Small intestine (tissue), 7 donors: ENCODE results near the gene NIPAL3. TPM values are rescaled to one million over a fixed set of nuclear protein-coding genes. Genes with fewer than 3 reads are reported as not detected.
"Not testable (repeated sequence)": the region's sequence is repeated elsewhere in the genome, so short reads cannot be mapped to it uniquely, and the experiment has no call there.

Experiments
- DNase-seq, 2 donors: peaks; one replicate each; pipeline versions ENCODE4 v3.0.0 to v3.0.0-alpha.2; 2013
- FAIRE-seq: peaks from 2 replicates; lab custom pipeline; 2012; peaks lifted over from hg19 to GRCh38; lab: Jason Lieb, UNC
- H3K27ac ChIP-seq, 3 donors: one replicate each; pipeline ENCODE4 v1.5.1; 2013; ENCODE audit warnings: low read length in 2 of 3, mild to moderate bottlenecking in 2 of 3, control low read depth in 1 of 3, inconsistent platforms in 1 of 3, low read depth in 1 of 3, moderate library complexity in 1 of 3
- H3K27me3 ChIP-seq, 3 donors: one replicate each; pipeline ENCODE4 v1.6.1; 2013; ENCODE audit warnings: low read length in 3 of 3, inconsistent platforms in 1 of 3; ENCODE audit not compliant: control insufficient read depth in 3 of 3, insufficient read depth in 3 of 3
- H3K36me3 ChIP-seq, 3 donors: one replicate each; pipeline ENCODE4 v1.6.1; 2013; ENCODE audit warnings: low read length in 3 of 3, inconsistent platforms in 1 of 3, low read depth in 1 of 3, mild to moderate bottlenecking in 1 of 3, moderate library complexity in 1 of 3; ENCODE audit not compliant: control insufficient read depth in 3 of 3, insufficient read depth in 2 of 3
- H3K4me1 ChIP-seq, 3 donors: one replicate each; pipeline ENCODE4 v1.6.1; 2013; ENCODE audit warnings: low read length in 2 of 3, inconsistent platforms in 1 of 3, low read depth in 1 of 3, mild to moderate bottlenecking in 1 of 3, moderate library complexity in 1 of 3; ENCODE audit not compliant: control insufficient read depth in 3 of 3, insufficient read depth in 2 of 3
- H3K4me3 ChIP-seq, 3 donors: one replicate each; pipeline ENCODE4 v1.5.1; 2013; ENCODE audit warnings: low read length in 3 of 3, control low read depth in 1 of 3, inconsistent platforms in 1 of 3, low read depth in 1 of 3, mild to moderate bottlenecking in 1 of 3, moderate library complexity in 1 of 3
- H3K9me3 ChIP-seq, 2 donors: one replicate each; pipeline ENCODE4 v1.6.1; 2013; ENCODE audit warnings: low read depth in 1 of 2, low read length in 1 of 2; ENCODE audit not compliant: control insufficient read depth in 2 of 2, insufficient read depth in 1 of 2
- WGBS, 3 donors: extraction: QIAGEN DNeasy Blood & Tissue Kit; methylation state at CpG; one replicate each; pipeline ENCODE4 v1.1.7; 2013; 5-methylcytosine and 5-hydroxymethylcytosine counted together
- polyA plus RNA-seq, 4 donors: library from polyadenylated mRNA; stranded (reverse) in 3 of 4; unstranded in 1 of 4; fragments of 200-250 nt in 3 of 4; fragments of 120-200 nt in 1 of 4; gene quantifications; one replicate each; pipeline versions ENCODE4 v1.2.1 to v1.2.3, GENCODE V29; 2013
- donor health status: healthy with polysubstance abuse.
- donor health status: control.
- donor health status: control.
- donor health status: Bipolar disorder and iron deficiency.
- donor health status: healthy.

Gene NIPAL3
- polyA plus RNA-seq, 4 donors, result 4.9 to 16.4 (median 13.3) TPM

DNA sequence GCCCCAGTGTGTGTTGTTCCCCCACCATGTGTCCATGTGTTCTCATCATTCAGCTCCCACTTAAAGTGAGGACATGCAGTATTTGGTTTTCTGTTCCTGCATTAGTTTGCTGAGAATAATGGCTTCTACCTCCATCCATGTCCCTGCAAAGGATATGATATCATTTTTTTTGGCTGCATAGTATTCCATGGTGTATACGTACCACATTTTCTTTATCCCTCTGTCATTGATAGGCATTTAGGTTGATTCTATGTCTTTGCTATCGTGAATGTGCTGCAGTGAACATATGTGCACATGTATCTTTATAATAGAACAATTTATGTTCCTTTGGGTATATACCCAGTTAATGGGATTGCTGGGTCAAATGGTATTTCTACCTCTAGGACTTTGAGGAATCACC, 30.8 kb downstream of the NIPAL3 start:
- H3K4me1 ChIP-seq, FAIRE-seq, H3K27me3 ChIP-seq, H3K4me3 ChIP-seq, H3K9me3 ChIP-seq, H3K27ac ChIP-seq, DNase-seq: not testable (repeated sequence)
- peaks cover 5 to 38% (median 6%) of the 10 kb centered on the region in 3 donors for H3K36me3 ChIP-seq
- WGBS, 3 donors, result 97 to 99% (median 99%) methylated on average over 2 of the region's 2 CpGs

DNA sequence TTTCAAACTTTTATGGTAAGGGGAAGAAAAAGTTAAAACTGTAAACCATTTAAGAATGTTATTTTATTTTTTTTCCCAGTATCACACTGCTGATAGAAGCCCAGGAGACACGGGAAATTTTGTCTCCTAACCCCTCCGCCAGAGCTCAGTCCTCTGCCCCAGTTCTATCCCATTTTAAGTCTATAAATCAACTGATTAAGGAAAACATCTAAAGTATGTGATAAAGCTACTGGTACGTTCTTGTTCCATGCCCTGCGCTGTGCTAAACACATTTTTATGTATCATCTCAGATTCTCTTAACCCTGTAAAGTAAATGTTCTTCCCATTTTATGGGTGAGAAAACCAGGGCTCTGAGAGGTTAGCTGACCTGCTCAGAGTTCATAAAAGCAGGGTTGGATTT, 34.7 kb downstream of the NIPAL3 start:
- no peaks in the 10 kb centered on the region for H3K27me3 ChIP-seq
- WGBS, 3 donors, result 89 to 93% (median 90%) methylated on average over 4 of the region's 4 CpGs
- H3K9me3 ChIP-seq, result no peaks in the 10 kb centered on the region
- no peak for FAIRE-seq
- H3K27ac ChIP-seq, result no peak overlapping the region
- no peak for DNase-seq
- H3K4me1 ChIP-seq, result no peaks in the 10 kb centered on the region
- peaks cover 7 to 58% (median 17%) of the 10 kb centered on the region in 3 donors for H3K36me3 ChIP-seq
- H3K4me3 ChIP-seq, result no peak overlapping the region

GRCh38 chr1:24450857-24451397, 35.3 kb downstream of the NIPAL3 start:
- Histone ChIP-seq H3K36me3 (peaks cover 9 to 61% (median 21%) of the 10 kb centered on the region in 3 donors), H3K9me3 (no peaks in the 10 kb centered on the region)

GRCh38 chr1:24451746-24452145, 36.1 kb downstream of the NIPAL3 start:
- no peak for FAIRE-seq
- no peak overlapping the region for H3K27ac ChIP-seq
- no peak overlapping the region for H3K4me3 ChIP-seq
- no peaks in the 10 kb centered on the region for H3K4me1 ChIP-seq
- no peaks in the 10 kb centered on the region for H3K27me3 ChIP-seq
- DNase-seq, result no peak
- no peaks in the 10 kb centered on the region for H3K9me3 ChIP-seq
- WGBS, 3 donors, result 74 to 84% (median 82%) methylated on average over 3 of the region's 3 CpGs
- H3K36me3 ChIP-seq, result peaks cover 10 to 69% (median 20%) of the 10 kb centered on the region in 3 donors

More at GRCh38 chr1:24450857-24451397, 35.3 kb downstream of the NIPAL3 start:
- no peaks in the 10 kb centered on the region for H3K4me1 ChIP-seq
- DNase-seq (no peak), FAIRE-seq (no peak)
- no peak overlapping the region for H3K27ac ChIP-seq
- 93 to 95% (median 94%) methylated on average over 5 of the region's 5 CpGs for WGBS, 3 donors
- H3K27me3 ChIP-seq, result no peaks in the 10 kb centered on the region
- H3K4me3 ChIP-seq, result no peak overlapping the region

GRCh38 chr1:24452922-24453485, 37.4 kb downstream of the NIPAL3 start:
- no peaks in the 10 kb centered on the region for H3K9me3 ChIP-seq
- peaks cover 10 to 74% (median 20%) of the 10 kb centered on the region in 3 donors for H3K36me3 ChIP-seq
- H3K27me3 ChIP-seq, result no peaks in the 10 kb centered on the region
- WGBS, 3 donors, result 86 to 94% (median 90%) methylated on average over 8 of the region's 8 CpGs
- FAIRE-seq (no peak), DNase-seq (no peak)
- H3K4me1 ChIP-seq, result no peaks in the 10 kb centered on the region
- H3K27ac ChIP-seq, result no peak overlapping the region
- H3K4me3 ChIP-seq, result no peak overlapping the region

- FAIRE-seq (no peak), DNase-seq (no peak)
- H3K9me3 ChIP-seq, result no peaks in the 10 kb centered on the region
- 81 to 89% (median 82%) methylated on average over 5 of the region's 5 CpGs for WGBS, 3 donors
- no peak overlapping the region for H3K27ac ChIP-seq
- H3K4me3 ChIP-seq, result no peak overlapping the region
- H3K27me3 ChIP-seq, result no peaks in the 10 kb centered on the region
- H3K36me3 ChIP-seq, result peaks cover 7 to 74% (median 18%) of the 10 kb centered on the region in 3 donors
- H3K4me1 ChIP-seq, result no peaks in the 10 kb centered on the region
Observed at GRCh38 chr1:24454673-24455072, 39.1 kb downstream of the NIPAL3 start.

DNA sequence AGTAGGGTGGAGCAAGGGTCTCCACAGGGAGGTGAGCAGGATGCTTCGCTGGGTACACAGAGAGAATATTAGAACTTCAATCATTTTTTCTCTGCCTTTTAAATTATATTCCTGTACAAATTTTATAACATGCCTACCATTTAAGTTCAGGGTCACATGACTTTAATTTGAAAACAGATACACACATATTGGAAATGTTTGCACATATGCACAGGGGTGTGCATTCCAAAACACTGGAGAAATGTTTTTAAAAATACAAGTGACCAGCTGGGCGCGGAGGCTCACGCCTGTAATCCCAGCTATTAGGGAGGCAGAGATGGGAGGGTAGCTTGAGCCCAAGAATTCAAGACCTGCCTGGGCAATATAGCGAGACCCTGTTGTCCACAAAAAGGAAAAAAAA, 39.7 kb downstream of the NIPAL3 start:
- no peaks in the 10 kb centered on the region for H3K4me1 ChIP-seq
- H3K9me3 ChIP-seq, result no peaks in the 10 kb centered on the region
- WGBS, 3 donors, result 96 to 97% (median 97%) methylated on average over 5 of the region's 5 CpGs
- peaks cover 7 to 75% (median 17%) of the 10 kb centered on the region in 3 donors for H3K36me3 ChIP-seq
- no peaks in the 10 kb centered on the region for H3K27me3 ChIP-seq
- H3K27ac ChIP-seq, result no peak overlapping the region
- H3K4me3 ChIP-seq, result no peak overlapping the region
- no peak for DNase-seq
- FAIRE-seq, result no peak

DNA sequence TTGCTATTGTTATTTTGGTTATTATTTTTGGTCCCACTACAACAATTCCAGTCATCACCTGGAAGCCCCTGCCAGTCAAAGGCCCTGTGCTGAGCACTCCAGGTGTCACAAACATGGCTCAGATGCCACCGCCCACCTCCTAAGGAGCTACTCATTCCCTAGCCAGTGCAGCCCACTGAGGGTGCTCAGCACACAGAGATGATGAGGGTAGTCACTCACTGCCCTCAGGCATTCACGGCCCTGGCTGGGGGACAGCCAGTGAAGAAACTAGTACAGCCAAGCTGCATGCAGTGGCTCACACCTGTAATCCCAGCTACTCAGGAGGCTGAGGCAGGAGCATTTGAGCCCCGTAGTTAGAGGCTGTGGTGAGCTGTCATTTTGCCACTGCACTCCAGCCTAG, 42.3 kb downstream of the NIPAL3 start:
- Histone ChIP-seq H3K4me1 (no peaks in the 10 kb centered on the region), H3K27ac (no peak overlapping the region), H3K9me3 (no peaks in the 10 kb centered on the region), H3K27me3 (no peaks in the 10 kb centered on the region), H3K4me3 (no peak overlapping the region), H3K36me3 (peaks cover 2 to 60% (median 15%) of the 10 kb centered on the region in 3 donors)
- FAIRE-seq (no peak), DNase-seq (no peak)
- WGBS, 3 donors, result 92 to 97% (median 94%) methylated on average over 3 of the region's 3 CpGs
